ENCODE results near the gene SMAP1.

SMAP1 gene

GRCh38 chr6:70667711-70668498 lies at the start of gene SMAP1:
Gene SMAP1, plus strand, starts transcription at chr6:70667883. Its CDS starts 141 bp downstream, at chr6:70668024.
- peak; percentile 75 for DNase-seq

DNA sequence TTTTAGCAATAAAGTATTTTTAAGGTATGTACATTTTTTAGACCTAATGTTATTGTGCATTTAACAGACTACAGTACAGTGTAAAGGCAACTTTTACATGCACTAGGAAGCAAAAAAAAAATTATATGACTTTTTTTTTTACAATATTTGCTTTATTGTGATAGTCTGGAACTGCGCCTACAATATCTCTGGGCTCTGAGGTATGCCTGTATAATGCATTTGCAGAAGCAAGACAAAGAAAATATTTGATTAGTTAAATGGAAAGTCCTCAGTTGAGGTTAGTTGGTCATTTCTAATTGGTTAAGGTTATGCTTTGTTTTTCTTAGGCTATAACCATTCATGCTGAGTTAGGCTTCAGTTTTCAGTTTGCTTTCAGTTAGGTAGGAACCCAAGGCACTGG lies 46.9 kb upstream of the SMAP1 start:
- no peak for DNase-seq

DNA sequence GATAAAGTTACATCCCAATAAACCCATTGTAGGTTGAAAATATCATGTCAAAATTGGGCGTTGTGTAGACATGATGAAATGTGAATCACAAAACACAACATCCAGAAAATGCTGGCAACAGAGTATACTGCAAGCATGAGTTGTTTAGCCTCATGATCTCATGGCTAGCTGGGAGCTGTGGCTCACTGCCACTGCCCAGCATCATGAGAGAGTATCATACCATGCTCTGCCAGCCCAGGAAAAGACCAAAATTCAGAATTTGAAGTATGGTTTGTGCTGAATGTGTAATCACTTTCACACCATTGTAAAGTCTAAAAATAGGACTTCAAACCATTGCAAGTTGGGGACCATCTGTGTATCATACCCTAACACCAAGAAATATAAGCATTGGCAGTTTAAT lies 45.2 kb upstream of the SMAP1 start:
- DNase-seq = no peak

- DNase-seq = no peak
Measured at GRCh38 chr6:70625436-70625835, 42.2 kb upstream of the SMAP1 start.

GRCh38 chr6:70627500-70628254 lies 40.0 kb upstream of the SMAP1 start:
- no peak for DNase-seq

DNA sequence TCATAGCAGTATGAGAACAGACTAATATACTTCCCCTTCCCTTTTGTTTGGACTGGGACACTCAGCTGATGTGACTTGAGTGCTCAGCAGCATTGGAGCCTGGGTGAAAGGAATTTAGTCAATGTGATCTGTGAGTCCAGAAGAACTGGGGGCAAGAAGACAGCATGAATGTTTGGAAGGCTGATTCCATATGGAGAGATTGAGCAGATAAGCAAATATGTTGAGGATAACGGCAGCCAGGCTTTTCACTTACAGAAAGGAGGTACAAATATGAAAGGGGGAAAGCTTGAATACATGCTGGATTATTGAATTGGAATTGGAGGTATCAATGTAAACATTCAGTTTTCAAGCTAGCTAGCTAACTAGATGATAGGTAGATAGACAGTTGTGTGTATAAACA lies 37.8 kb upstream of the SMAP1 start:
- no peak for DNase-seq

GRCh38 chr6:70633870-70634269 lies 33.8 kb upstream of the SMAP1 start:
- DNase-seq = no peak

DNA sequence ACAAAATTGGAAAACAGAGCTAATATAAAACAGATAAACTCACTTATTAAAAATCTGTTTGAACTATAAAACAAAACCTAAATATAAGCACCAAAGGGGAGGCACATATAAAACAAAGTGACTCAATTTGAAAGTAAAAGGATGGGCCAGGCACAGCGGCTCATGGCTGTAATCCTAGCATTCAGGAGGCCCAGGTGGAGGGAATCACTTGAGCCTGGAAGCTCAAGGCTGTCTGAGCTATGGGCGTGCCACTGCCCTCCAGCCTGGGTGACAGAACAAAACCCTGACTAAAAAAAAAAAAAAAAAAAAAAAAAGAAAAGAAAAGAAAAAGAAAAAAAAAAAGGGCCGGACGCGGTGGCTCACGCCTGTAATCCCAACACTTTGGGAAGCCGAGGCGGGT lies 31.1 kb upstream of the SMAP1 start:
- DNase-seq = no peak

GRCh38 chr6:70638468-70638867 lies 29.2 kb upstream of the SMAP1 start:
- no peak for DNase-seq

DNA sequence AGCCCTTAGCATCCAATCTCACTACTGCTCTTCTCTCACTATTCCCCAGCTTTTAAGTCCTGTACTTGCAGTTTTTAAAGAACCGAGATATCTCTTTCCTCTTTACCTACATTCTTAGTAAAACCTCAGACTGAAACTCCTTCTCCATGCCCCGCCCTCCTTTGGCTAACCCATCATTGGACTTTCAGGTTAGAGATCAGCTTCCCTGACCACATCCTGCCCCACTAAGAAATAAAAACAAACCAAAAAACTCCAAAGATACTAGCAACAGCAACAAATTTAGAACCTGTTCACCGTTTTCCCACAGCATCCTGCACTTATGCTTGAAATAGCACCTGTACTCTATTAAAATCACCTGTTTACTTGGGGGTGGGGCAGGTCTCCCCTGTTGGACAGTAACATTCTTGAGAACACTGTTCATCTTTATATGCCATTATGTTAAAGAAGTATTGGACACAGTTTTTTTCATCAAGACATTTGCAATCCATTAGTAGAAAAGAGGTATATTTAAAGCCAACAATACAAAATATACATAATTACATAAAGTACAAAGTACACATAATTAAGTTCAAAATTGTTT lies 16.3 kb upstream of the SMAP1 start:
- no peak for DNase-seq

- no peak for DNase-seq
Measured at GRCh38 chr6:70652216-70652615, 15.5 kb upstream of the SMAP1 start.

DNA sequence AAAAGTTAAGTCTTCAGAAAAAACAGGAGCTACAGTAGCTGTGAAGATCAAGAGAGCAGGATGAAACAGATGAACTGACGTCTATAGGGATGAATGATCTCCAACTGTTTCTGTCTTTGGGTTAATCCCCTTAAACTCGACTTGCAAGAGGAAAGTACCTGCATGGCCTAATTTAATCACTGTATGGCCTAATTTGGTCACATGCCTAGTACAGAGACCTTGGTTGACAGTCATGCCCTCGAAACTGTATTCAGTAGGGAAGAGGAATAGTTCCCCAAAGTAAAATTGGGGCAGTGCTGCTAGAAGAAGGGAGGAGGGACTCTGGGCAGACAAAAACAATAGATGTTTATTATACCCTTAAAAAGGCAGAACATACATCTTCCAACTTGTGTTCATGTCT lies 10.0 kb upstream of the SMAP1 start:
- DNase-seq = no peak

- DNase-seq = no peak
Measured at GRCh38 chr6:70663881-70664466, 3.7 kb upstream of the SMAP1 start.

DNA sequence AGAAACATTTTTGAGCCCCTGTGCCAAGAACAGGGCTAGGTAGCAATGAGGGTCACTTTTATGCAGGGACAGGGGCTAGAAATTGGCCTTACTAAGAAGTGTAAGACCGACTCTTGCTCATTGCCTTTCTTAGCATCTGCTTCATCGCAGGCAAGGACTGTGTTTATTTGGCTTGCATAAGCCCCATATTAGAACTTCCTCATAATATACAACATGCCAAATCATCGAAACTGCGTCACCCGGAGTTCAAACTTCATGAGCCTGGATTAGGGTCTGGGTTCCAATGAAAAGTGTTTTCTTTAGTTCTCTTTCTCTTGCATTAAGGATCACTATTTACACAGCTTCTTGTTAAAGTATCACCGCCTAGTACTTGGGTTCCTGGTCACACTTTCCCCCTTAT lies 977 bp upstream of the SMAP1 start:
- peak; percentile 38 for DNase-seq

- no peak for DNase-seq
Measured at GRCh38 chr6:70667256-70667710, 400 bp upstream of the SMAP1 start.

DNA sequence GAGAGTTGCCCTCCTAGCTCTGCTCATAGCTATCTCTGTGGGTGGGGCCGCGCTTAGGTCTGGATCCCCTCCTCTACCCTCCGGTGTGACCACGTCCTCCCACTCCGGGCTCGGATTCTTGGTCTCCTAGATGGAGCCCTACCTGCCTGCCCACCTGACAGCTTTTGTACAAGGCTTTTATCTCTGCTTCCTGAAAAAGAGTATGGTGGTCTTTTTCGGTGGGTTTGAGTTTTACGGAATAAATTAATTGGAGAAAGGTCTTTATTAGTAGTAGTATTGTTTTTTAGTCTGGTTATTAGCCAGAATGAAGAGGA lies 773 bp downstream of the SMAP1 start:
- DNase-seq = no peak

DNA sequence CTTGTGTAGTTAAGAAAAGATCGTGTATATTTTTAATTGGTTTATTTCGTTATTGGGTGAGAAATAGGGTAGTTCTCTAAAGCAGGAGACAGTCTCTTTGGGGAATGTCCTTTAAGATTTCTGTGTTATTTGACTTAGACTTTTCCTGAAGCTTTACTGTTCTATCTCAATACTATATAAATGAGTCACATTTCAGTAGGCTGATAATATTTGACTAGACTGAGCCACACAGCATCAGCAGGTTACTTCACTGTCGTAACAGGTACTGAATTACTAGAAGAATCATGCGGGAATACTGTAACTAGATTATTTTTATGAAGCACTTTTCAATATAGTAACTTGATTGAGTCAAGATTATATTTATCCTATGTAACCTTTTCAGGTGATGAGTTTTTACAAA lies 1.4 kb downstream of the SMAP1 start:
- DNase-seq = no peak

DNA sequence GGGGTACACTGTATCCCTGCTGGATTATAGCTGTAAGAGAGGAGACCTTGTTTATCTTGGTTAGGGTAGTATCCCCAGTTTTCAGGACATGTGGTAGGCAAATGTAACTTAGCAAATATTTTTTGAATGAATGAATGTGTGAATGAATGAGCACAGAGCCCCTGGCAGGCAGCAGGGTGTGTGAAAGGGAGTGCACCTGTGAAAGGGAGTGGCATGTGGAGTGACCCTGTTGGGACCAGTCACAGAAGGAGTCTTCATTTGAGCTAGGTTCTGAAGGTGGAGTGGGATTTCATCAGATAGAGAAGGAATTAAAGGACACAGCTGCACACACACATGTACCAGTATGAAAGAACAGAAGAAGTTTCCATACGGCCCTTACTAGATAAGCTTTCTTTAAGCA lies 4.9 kb downstream of the SMAP1 start:
- no peak for DNase-seq

GRCh38 chr6:70673054-70673453 lies 5.4 kb downstream of the SMAP1 start:
- no peak for DNase-seq

- DNase-seq = no peak
Measured at GRCh38 chr6:70673601-70674000, 5.9 kb downstream of the SMAP1 start.

DNA sequence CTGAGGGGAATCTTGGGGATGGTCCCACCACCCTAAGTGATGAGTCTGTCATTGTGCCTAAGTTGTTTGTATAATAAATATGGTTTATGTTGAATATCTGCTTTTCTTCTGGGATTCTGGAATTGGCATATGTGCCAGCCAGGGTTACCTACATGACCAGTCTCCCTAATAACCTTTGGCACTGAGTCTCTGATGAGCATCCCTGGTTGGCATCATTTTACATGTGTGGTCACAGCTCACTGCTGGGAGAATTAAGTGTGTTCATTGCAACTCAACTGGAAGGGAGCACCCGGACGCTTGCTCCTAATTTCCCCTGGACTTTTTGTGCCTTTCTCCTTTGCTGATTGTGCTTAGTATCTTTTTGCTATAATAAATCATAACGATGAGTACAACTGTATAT lies 8.1 kb downstream of the SMAP1 start:
- no peak for DNase-seq

DNA sequence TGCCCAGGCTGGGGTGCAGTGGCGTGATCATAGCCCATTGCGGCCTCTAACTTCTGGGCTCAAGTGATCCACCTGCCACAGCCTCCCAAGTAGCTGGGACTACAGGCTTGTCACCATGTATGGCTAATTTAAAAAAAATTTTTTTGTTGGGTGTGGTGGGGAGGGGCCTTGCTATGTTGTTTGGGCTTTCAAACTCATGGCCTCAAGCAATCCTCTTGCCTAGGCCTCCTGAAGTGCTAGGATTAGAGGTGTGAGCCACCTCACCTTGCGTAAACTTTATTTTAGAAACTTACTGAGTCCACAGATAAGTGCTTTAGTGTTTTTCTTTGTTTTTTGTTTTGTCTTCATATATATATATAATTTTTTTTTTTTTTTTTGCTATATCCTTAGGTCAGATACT lies 9.1 kb downstream of the SMAP1 start:
- DNase-seq = no peak

GRCh38 chr6:70680396-70680795 lies 12.7 kb downstream of the SMAP1 start:
- no peak for DNase-seq

All from GF-D8 (cell line).